HG02798 (cell line): ENCODE measurements around the gene ETV2.
"Not testable (repeated sequence)": the region's sequence is repeated elsewhere in the genome, so short reads cannot be mapped to it uniquely, and the experiment has no call there.

ENCODE experiments used
- ATAC-seq: cut with Tn5 transposase; IDR thresholded peaks from one replicate; pipeline ENCODE4 v1.9.1; 2021; ENCODE audit warnings: mild to moderate bottlenecking; ENCODE audit not compliant: unreplicated experiment, poor library complexity

The ETV2 gene

DNA sequence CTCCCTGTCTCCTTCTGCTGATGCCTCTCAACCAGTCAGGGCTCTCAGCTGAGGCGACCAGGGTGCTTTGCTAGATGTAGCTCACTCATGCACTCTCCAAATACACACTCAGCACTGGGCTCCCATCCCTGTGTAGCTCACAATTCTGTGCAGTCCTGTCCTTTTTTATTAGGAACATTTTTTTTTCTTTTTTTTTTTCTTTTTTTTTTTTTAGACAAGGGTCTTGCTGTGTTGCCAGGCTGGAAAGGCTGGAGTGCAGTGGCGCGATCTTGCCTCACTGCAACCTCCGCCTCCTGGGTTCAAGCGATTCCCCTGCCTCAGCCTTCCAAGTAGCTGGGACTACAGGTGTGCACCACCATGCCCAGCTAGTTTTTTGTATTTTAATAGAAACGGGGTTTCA, 13.3 kb downstream of the ETV2 start:
- ATAC-seq: not testable (repeated sequence)

DNA sequence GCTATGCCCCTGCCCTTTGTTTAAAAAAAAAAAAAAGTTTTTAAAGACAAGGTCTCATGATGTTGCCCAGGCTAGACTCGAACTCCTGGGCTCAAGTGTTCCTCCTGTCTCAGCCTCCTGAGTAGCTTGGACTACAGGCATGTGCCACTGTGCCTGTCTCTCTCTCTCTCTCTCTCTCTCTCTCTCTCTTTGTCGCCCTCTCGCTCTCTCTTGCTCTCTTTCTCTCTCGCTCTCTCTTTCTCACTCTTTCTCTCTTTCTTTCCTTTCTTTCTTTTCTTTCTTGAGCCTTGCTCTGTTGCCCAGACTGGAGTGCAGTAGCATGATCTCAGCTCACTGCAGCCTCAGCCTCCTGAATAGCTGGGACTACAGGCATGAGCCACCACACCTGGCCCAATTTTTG, 14.1 kb downstream of the ETV2 start:
- no peak for ATAC-seq

DNA sequence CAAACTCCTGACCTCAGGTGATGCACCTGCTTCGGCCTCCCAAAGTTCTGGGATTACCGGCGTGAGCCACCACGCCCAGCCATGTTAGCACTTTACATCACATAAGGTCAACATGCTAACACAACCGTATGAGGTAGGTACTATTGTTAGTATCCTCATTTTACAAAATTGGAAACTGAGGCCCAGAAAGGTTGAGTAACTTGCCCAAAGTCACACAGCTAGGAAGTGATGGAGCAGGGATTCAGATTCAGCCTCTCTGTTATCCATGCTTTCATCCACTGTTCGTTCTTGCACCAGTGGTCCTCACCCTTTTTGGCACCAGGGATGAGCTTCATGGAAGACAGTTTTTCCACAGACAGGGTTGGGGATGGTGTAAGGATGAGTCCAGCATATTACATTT, 15.2 kb downstream of the ETV2 start:
- ATAC-seq: no peak

GRCh38 chr19:35657904-35658700, 16.6 kb downstream of the ETV2 start:
- ATAC-seq: no peak

DNA sequence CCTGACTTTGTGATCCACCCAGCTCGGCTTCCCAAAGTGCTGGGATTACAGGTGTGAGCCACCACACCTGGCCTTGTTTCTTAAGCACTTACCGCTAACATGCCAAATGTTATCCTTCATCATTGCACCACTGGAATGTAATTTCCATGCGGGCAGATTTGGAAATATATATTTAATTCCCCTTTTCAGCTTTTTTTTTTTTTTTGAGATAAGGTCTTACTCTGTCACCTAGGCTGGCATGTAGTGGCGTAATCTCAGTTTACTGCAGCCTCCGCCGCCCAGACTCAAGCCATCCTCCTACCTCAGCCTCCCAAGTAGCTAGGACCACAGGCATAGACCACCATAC, 20.4 kb downstream of the ETV2 start:
- no peak for ATAC-seq

GRCh38 chr19:35663981-35664380, 22.4 kb downstream of the ETV2 start:
- no peak for ATAC-seq

GRCh38 chr19:35665157-35665556, 23.6 kb downstream of the ETV2 start:
- ATAC-seq: no peak

GRCh38 chr19:35665604-35666003, 24.1 kb downstream of the ETV2 start:
- no peak for ATAC-seq

DNA sequence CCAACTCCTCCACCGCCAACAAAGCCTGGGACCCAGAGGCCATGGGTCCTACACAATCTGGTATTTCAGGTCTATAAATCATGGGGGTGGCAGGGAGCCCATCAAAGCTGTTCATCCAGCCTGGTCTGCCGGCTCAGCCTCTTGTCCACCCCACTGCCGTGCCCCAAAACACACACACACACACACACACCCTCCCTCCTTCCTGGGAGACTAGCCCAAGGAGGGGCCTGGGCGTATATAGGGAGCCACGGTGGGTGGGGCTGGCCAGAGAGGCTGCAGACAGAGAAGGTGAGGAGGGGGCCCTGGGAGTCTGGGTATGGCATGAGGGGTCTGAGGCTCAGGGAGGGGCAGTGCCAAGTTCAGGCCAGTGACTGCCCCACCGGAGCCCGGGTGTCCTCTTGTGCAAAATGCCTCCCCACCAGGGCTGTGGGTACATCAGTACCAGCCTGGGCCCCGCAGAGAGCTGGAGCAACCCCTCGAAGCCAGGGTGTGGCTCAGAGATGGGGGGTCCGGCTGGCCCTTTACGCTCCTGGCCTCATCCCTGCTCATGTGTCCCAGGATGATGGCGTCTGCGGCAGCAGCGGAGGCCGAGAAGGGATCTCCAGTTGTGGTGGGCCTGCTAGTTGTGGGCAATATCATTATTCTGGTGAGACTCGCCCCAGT, 24.8 kb downstream of the ETV2 start, which contains the start of gene UPK1A:
Gene UPK1A, plus strand, starts transcription at position 267 of the 663 bp plus-strand sequence. Its CDS starts 296 bp downstream, at position 563.
- ATAC-seq: no peak

GRCh38 chr19:35669566-35669965, 28.0 kb downstream of the ETV2 start:
- no peak for ATAC-seq

- ATAC-seq: no peak
These were observed 28.4 kb downstream of the ETV2 start for GRCh38 chr19:35669974-35670373.

- ATAC-seq: no peak
These were observed 29.1 kb downstream of the ETV2 start for GRCh38 chr19:35670686-35671085.

GRCh38 chr19:35671818-35672217, 30.3 kb downstream of the ETV2 start:
- no peak for ATAC-seq

DNA sequence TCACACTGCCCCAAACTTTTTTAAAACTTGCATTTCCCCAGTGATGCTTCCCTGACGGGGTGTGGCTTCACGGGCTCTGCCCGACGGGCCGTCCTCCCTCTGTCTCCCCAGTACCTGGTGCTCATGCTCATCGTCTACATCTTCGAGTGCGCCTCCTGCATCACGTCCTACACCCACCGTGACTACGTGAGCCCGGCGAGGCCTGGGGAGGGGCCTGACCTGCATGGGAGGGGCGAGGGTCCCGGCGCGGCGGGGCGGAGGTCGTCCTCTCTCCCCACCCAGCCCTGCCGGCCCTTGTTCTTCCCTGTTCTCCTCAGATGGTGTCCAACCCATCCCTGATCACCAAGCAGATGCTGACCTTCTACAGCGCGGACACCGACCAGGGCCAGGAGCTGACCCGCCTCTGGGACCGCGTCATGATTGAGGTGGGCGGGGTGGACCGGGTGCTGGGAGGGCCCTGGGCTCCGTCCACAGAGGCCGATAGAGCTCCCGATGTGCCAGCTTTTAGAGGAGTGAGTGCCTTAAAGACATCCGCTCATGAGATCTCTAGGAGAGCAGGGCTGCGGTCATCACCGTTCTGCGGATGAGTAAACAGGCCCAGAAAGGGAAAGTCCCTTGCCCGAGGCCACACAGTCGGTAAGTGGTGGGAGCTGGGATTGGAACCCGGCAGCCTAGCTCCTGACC, 31.7 kb downstream of the ETV2 start:
- no peak for ATAC-seq

DNA sequence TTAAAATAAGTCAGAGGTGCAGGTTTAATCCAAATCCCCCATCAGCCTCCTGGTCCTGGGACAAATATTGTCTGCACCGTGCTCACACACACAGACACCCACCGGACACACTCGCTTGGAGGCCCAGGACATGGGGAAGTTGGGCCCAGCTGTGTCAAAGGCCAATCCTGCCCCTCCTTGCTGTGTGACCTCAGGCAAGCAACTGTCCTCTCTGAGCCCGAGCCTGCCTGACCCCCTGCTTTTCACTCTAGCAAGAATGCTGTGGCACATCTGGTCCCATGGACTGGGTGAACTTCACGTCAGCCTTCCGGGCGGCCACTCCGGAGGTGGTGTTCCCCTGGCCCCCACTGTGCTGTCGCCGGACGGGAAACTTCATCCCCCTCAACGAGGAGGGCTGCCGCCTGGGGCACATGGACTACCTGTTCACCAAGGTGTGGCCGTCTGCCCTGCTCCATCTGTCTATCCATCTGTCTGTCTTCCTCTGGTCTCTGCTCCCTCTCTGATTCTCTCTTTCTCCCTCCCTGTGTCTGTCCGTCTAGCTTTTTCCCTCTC, 34.1 kb downstream of the ETV2 start:
- ATAC-seq: no peak

DNA sequence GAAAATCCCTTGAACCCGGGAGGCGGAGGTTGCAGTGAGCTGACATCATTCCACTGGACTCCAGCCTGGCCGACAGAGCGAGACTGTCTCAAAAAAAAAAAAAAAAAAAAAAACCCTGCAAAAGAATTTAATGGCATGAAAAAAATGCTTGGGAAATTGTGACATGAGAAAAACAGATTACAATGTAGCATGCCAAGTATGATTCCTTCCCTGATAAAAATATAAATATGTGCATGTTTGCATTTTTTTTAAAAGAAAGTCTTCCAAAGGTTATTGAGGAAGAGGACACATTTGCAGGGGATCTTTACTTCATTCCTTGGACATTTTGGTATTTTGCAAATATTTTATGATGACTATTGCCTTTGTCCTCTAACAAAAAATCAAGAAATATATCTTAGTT, 48.3 kb downstream of the ETV2 start:
- no peak for ATAC-seq

DNA sequence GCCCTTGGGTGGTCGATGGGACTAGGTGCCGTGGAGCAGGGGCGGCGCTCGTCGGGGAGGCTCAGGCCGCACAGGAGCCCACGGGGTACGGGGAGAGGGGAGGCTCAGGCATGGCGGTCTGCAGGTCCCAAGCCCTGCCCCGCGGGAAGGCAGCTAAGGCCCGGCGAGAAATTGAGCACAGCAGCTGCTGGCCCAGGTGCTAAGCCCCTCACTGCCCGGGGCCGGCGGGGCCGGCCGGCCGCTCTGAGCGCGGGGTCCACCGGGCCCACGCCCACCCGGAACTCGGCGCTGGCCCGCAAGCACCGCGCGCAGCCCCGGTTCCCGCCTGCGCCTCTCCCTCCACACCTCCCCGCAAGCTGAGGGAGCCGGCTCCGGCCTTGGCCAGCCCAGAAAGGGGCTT, 49.6 kb downstream of the ETV2 start:
- not testable (repeated sequence) for ATAC-seq

- ATAC-seq: no peak
These were observed 50.5 kb downstream of the ETV2 start for GRCh38 chr19:35692010-35692409.

DNA sequence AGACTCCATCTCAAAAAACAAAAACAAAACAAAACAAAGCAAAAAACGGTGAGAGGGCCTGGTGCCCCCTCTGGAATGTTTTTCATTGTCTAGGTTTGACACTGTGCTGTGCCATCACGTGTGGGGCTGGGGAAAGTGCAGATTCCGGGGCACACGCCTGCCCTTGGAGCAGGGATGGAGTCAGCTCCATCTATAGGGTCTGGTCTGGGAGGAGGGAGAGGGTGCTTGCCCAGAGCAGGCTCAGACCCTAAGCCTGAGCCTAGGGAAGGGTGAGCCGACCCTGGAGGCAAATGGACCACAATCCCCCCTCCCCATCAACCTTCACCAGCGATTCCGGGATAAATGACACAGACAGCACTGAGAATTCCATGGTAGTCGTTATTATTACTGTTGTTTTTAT, 51.9 kb downstream of the ETV2 start:
- no peak for ATAC-seq

- peak; percentile 92 for ATAC-seq
These were observed 52.5 kb downstream of the ETV2 start for GRCh38 chr19:35693835-35694599.
